Activated B cell treated with CpG ODN at 0.5 μM for 24 hours (primary cell): ENCODE data around the gene IL10RA. TPM values are rescaled to one million over a fixed set of nuclear protein-coding genes. Genes with fewer than 3 reads are reported as not detected.
A peak's percentile ranks its signal among the peaks of the same experiment; 100 is the strongest.

ENCODE experiments used
- ATAC-seq: fragments of 200-7000 bp; cut with Tn5 transposase; one replicate; pipeline ENCODE4 v1.10.0; 2021; ENCODE audit warnings: low read depth, mild to moderate bottlenecking, moderate library complexity
- CTCF ChIA-PET: fragments of 350-600 bp; sonication (Branson Sonifier 250); formaldehyde crosslinking; loops from one replicate; lab custom pipeline; 2021; ENCODE audit warnings: antibody characterized with exemption; lab: Charles Lee
- POLR2A ChIA-PET: fragments of 350-600 bp; sonication (Branson Sonifier 250); formaldehyde crosslinking; loops from one replicate; lab custom pipeline; 2021; ENCODE audit warnings: antibody characterized with exemption; lab: Charles Lee
- DNase-seq: peaks from one replicate; pipeline ENCODE4 v3.0.0; 2022
- H3K27ac Mint-ChIP-seq: one replicate; pipeline ENCODE4 v1.8.0; 2020; ENCODE audit warnings: mixed read lengths
- H3K27me3 Mint-ChIP-seq: one replicate; pipeline ENCODE4 v1.8.0; 2021; ENCODE audit warnings: mixed read lengths
- H3K36me3 Mint-ChIP-seq: one replicate; pipeline ENCODE4 v1.8.0; 2021; ENCODE audit warnings: low read depth, mixed read lengths
- H3K4me1 Mint-ChIP-seq: one replicate; pipeline ENCODE4 v1.8.0; 2021; ENCODE audit warnings: mixed read lengths
- H3K4me3 Mint-ChIP-seq: one replicate; pipeline ENCODE4 v1.8.0; 2020; ENCODE audit warnings: mild to moderate bottlenecking, mixed read lengths
- H3K9me3 Mint-ChIP-seq: one replicate; pipeline ENCODE4 v1.8.0; 2020; ENCODE audit warnings: mixed read lengths
- intact Hi-C: fragments of 100-400 bp; cut with micrococcal nuclease; formaldehyde crosslinking; loops from one replicate; pipeline ENCODE4 v1.15.1; 2024
- total RNA-seq: library from RNA; stranded (reverse); gene quantifications from 2 replicates; pipeline ENCODE4 v1.2.3, GENCODE V29; 2022
- TF ChIP-seq, protein P1 (sequence below): fragments of 200-600 bp; IDR thresholded peaks from one replicate; pipeline ENCODE4 v1.8.0; 2022; ENCODE audit warnings: antibody characterized with exemption, mild to moderate bottlenecking

IL10RA gene
- total RNA-seq, 1 donor from 2014 or later: 350 TPM

DNA sequence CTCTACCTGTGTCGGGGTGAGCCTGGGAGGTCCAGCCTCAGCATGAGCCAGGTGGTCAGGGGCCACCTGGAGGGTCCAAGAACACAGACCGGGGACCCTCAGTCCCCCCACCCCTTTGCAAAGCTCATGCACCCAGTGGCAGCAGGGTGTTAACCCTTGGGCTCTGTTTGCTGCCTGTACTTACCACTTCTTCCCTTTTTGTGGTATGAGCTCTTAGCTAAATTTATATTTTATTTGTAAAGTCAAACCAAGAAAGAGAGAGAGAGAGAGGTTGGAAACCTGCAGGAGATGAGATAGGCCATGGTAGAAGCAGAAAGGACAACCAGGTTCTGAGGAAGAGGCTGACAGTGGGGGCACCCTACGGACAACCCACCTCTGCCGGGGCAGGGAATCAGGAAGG, 29.9 kb downstream of the IL10RA start:
- DNase-seq (no peak), ATAC-seq (no peak)
- no peaks in the 10 kb centered on the region for H3K27me3 Mint-ChIP-seq
- intact Hi-C loops: no loop called here
- TF ChIP-seq, protein P1, sequence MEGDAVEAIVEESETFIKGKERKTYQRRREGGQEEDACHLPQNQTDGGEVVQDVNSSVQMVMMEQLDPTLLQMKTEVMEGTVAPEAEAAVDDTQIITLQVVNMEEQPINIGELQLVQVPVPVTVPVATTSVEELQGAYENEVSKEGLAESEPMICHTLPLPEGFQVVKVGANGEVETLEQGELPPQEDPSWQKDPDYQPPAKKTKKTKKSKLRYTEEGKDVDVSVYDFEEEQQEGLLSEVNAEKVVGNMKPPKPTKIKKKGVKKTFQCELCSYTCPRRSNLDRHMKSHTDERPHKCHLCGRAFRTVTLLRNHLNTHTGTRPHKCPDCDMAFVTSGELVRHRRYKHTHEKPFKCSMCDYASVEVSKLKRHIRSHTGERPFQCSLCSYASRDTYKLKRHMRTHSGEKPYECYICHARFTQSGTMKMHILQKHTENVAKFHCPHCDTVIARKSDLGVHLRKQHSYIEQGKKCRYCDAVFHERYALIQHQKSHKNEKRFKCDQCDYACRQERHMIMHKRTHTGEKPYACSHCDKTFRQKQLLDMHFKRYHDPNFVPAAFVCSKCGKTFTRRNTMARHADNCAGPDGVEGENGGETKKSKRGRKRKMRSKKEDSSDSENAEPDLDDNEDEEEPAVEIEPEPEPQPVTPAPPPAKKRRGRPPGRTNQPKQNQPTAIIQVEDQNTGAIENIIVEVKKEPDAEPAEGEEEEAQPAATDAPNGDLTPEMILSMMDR: no peak
- POLR2A ChIA-PET: interaction anchor here (0.9 to 25.5 kb wide), 14 partner anchors 9 to 207 kb away, joined by 3 to 1422 read pairs (median 7); partner anchors contain the start of gene IL10RA
- H3K4me3 Mint-ChIP-seq: peak overlapping the region; percentile 65
- H3K9me3 Mint-ChIP-seq: peaks cover 17% of the 10 kb centered on the region
- peaks cover 59% of the 10 kb centered on the region for H3K4me1 Mint-ChIP-seq
- CTCF ChIA-PET: interaction anchor here (1.1 to 2.4 kb wide), 7 partner anchors 10 to 69 kb away, joined by 3 to 14 read pairs (median 4); no protein-coding TSS in a partner anchor
- peaks cover 15% of the 10 kb centered on the region for H3K36me3 Mint-ChIP-seq
- peak overlapping the region; percentile 98 for H3K27ac Mint-ChIP-seq

DNA sequence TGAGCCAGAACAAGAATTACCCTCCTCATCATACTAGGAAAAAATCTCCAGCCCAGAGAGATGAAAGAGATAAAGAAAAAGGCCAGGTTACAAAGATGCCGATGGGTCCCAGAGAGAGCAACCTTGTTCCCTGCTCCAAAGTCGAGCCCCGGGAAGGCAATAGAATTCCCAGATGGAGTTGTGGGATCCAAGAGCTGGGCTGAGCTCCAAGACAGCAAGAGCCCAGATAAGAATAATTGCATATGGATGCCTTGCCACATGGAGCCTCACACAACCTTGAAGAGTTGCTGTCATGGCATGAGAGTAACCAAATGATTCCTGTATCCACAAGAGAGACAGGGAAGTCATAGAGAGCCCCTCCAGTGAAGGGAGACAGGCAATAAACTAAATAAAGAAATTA, 30.9 kb downstream of the IL10RA start:
- CTCF ChIA-PET: interaction anchor here (2.4 kb wide), 1 partner anchor 70 kb away, joined by 7 read pairs; no protein-coding TSS in a partner anchor
- Mint-ChIP-seq H3K27ac (no peak overlapping the region), H3K4me1 (peaks cover 49% of the 10 kb centered on the region), H3K9me3 (peaks cover 19% of the 10 kb centered on the region), H3K4me3 (no peak overlapping the region), H3K27me3 (no peaks in the 10 kb centered on the region), H3K36me3 (peaks cover 16% of the 10 kb centered on the region)
- TF ChIP-seq, protein P1: no peak
- POLR2A ChIA-PET: interaction anchor here (1.7 to 25.5 kb wide), 4 partner anchors 27 to 70 kb away, joined by 4 to 1422 read pairs (median 14); partner anchors contain the start of gene IL10RA
- intact Hi-C loops: no loop called here
- ATAC-seq (no peak), DNase-seq (no peak)

- CTCF ChIA-PET: no interaction called here
- H3K27me3 Mint-ChIP-seq: no peaks in the 10 kb centered on the region
- intact Hi-C loops: no loop called here
- H3K27ac Mint-ChIP-seq: peak overlapping the region; percentile 25
- H3K4me1 Mint-ChIP-seq: peaks cover 42% of the 10 kb centered on the region
- peaks cover 16% of the 10 kb centered on the region for H3K36me3 Mint-ChIP-seq
- peaks cover 19% of the 10 kb centered on the region for H3K9me3 Mint-ChIP-seq
- H3K4me3 Mint-ChIP-seq: no peak overlapping the region
- no peak for DNase-seq
- TF ChIP-seq, protein P1: no peak
- POLR2A ChIA-PET: interaction anchor here (0.9 to 25.5 kb wide), 2 partner anchors 10 to 27 kb away, joined by 3 to 1422 read pairs; partner anchors contain the start of gene IL10RA
- no peak for ATAC-seq
Measured at GRCh38 chr11:118017631-118018315, 31.6 kb downstream of the IL10RA start.

GRCh38 chr11:118018401-118018800, 32.2 kb downstream of the IL10RA start:
- H3K27me3 Mint-ChIP-seq: no peaks in the 10 kb centered on the region
- peaks cover 19% of the 10 kb centered on the region for H3K9me3 Mint-ChIP-seq
- H3K36me3 Mint-ChIP-seq: peaks cover 16% of the 10 kb centered on the region
- ChIA-PET POLR2A (interaction anchor here (0.9 kb wide), 1 partner anchor 11 kb away, joined by 3 read pairs; no protein-coding TSS in a partner anchor), CTCF (no interaction called here)
- intact Hi-C loops: no loop called here
- DNase-seq (no peak), ATAC-seq (no peak)
- peak overlapping the region; percentile 6 for H3K27ac Mint-ChIP-seq
- H3K4me3 Mint-ChIP-seq: no peak overlapping the region
- H3K4me1 Mint-ChIP-seq: peaks cover 38% of the 10 kb centered on the region
- TF ChIP-seq, protein P1: no peak

GRCh38 chr11:118021146-118021545, 35.0 kb downstream of the IL10RA start:
- POLR2A ChIA-PET: interaction anchor here (0.7 to 2.4 kb wide), 10 partner anchors 9 to 204 kb away, joined by 3 to 11 read pairs (median 4); no protein-coding TSS in a partner anchor
- H3K27ac Mint-ChIP-seq: no peak overlapping the region
- H3K4me3 Mint-ChIP-seq: no peak overlapping the region
- DNase-seq: no peak
- TF ChIP-seq, protein P1: no peak
- H3K9me3 Mint-ChIP-seq: peaks cover 16% of the 10 kb centered on the region
- CTCF ChIA-PET: interaction anchor here (1.0 to 1.4 kb wide), 4 partner anchors 33 to 204 kb away, joined by 3 to 7 read pairs (median 4); no protein-coding TSS in a partner anchor
- no peaks in the 10 kb centered on the region for H3K27me3 Mint-ChIP-seq
- peaks cover 22% of the 10 kb centered on the region for H3K4me1 Mint-ChIP-seq
- ATAC-seq: no peak
- peaks cover 15% of the 10 kb centered on the region for H3K36me3 Mint-ChIP-seq
- intact Hi-C loops: loop anchor here (1.0 kb wide), 1 partner anchor 10 kb away; no protein-coding TSS in a partner anchor
